Mesendoderm (in vitro differentiated cells): Measurements from ENCODE around the gene ENTPD1.

Experiments
- DNase-seq: peaks from one replicate; pipeline ENCODE4 v3.0.0; 2013
- H2AK5ac ChIP-seq: 2 replicates; pipeline ENCODE4 v1.6.1; 2013; ENCODE audit warnings: low read length, inconsistent platforms
- H2BK120ac ChIP-seq: 2 replicates; pipeline ENCODE4 v1.6.1; 2013; ENCODE audit warnings: low read depth, mild to moderate bottlenecking, low read length, moderate library complexity, mixed read lengths
- H2BK15ac ChIP-seq: replicated peaks from 2 replicates; pipeline ENCODE4 v1.6.1; 2013; ENCODE audit warnings: low read depth, mild to moderate bottlenecking, moderate library complexity
- H2BK5ac ChIP-seq: 2 replicates; pipeline ENCODE4 v1.6.1; 2013; ENCODE audit warnings: low read length, inconsistent platforms
- H3K18ac ChIP-seq: 2 replicates; pipeline ENCODE4 v1.6.1; 2013; ENCODE audit warnings: mild to moderate bottlenecking, low read length, mixed read lengths
- H3K23ac ChIP-seq: one replicate; pipeline ENCODE4 v1.6.1; 2013; ENCODE audit warnings: low read length
- H3K27ac ChIP-seq: 2 replicates; pipeline ENCODE4 v1.5.1; 2013; ENCODE audit warnings: low read depth, mild to moderate bottlenecking, inconsistent platforms, low read length, moderate library complexity
- H3K27me3 ChIP-seq: 2 replicates; pipeline ENCODE4 v1.6.1; 2013; ENCODE audit warnings: low read length, control low read depth, mild to moderate bottlenecking, inconsistent platforms; ENCODE audit not compliant: insufficient read depth, poor library complexity
- H3K36me3 ChIP-seq: 2 replicates; pipeline ENCODE4 v1.6.1; 2013; ENCODE audit warnings: low read length, inconsistent platforms; ENCODE audit not compliant: control insufficient read depth, insufficient read depth
- H3K4ac ChIP-seq: one replicate; pipeline ENCODE4 v1.6.1; 2013; ENCODE audit warnings: low read depth, mild to moderate bottlenecking, low read length, moderate library complexity
- H3K4me1 ChIP-seq: 2 replicates; pipeline ENCODE4 v1.6.1; 2013; ENCODE audit warnings: low read depth, low read length, inconsistent platforms; ENCODE audit not compliant: control insufficient read depth
- H3K4me2 ChIP-seq: 2 replicates; pipeline ENCODE4 v1.6.1; 2013; ENCODE audit warnings: low read length
- H3K4me3 ChIP-seq: 2 replicates; pipeline ENCODE4 v1.5.1; 2013; ENCODE audit warnings: mild to moderate bottlenecking, low read length
- H3K56ac ChIP-seq: one replicate; pipeline ENCODE4 v1.6.1; 2013; ENCODE audit warnings: low read length
- H3K79me1 ChIP-seq: 2 replicates; pipeline ENCODE4 v1.6.1; 2013; ENCODE audit warnings: low read length, inconsistent platforms
- H3K79me2 ChIP-seq: 2 replicates; pipeline ENCODE4 v1.6.1; 2013; ENCODE audit warnings: mild to moderate bottlenecking, low read length; ENCODE audit not compliant: control insufficient read depth, insufficient read depth
- H3K9ac ChIP-seq: 2 replicates; pipeline ENCODE4 v1.6.1; 2013; ENCODE audit warnings: low read length, inconsistent platforms
- H4K5ac ChIP-seq: one replicate; pipeline ENCODE4 v1.6.1; 2013; ENCODE audit warnings: low read length
- H4K8ac ChIP-seq: one replicate; pipeline ENCODE4 v1.6.1; 2013; ENCODE audit warnings: low read depth, mild to moderate bottlenecking, control low read depth, low read length, moderate library complexity
- WGBS: extraction: QIAGEN DNeasy Blood & Tissue Kit; methylation state at CpG from one replicate; pipeline ENCODE4 v1.1.7; 2013; ENCODE audit warnings: low lambda C conversion rate, missing lambda C conversion rate; ENCODE audit not compliant: insufficient coverage; ENCODE audit errors: extremely low coverage; 5-methylcytosine and 5-hydroxymethylcytosine counted together

ENTPD1 gene

GRCh38 chr10:95877881-95878280 is 121.9 kb downstream of the ENTPD1 start:
- Histone ChIP-seq H3K18ac (no peak overlapping the region), H3K23ac (no peak overlapping the region), H2BK5ac (no peak overlapping the region), H2BK120ac (no peak overlapping the region), H3K56ac (no peak overlapping the region), H3K27ac (no peak overlapping the region), H2AK5ac (no peak overlapping the region), H3K4ac (no peak overlapping the region), H3K4me1 (no peaks in the 10 kb centered on the region), H3K4me2 (no peak overlapping the region), H3K9ac (no peak overlapping the region), H3K36me3 (no peaks in the 10 kb centered on the region), H3K79me1 (no peaks in the 10 kb centered on the region), H3K79me2 (no peaks in the 10 kb centered on the region), H3K4me3 (no peak overlapping the region), H2BK15ac (no peak overlapping the region), H3K27me3 (no peaks in the 10 kb centered on the region), H4K8ac (no peak overlapping the region), H4K5ac (no peak overlapping the region)
- DNase-seq, result no peak

GRCh38 chr10:95880704-95881103 is 124.7 kb downstream of the ENTPD1 start:
- Histone ChIP-seq H3K27ac (no peak overlapping the region), H3K36me3 (no peaks in the 10 kb centered on the region), H4K5ac (no peak overlapping the region), H4K8ac (no peak overlapping the region), H2BK5ac (no peak overlapping the region), H2BK15ac (no peak overlapping the region), H3K4me2 (no peak overlapping the region), H3K4me1 (no peaks in the 10 kb centered on the region), H3K4me3 (no peak overlapping the region), H3K4ac (no peak overlapping the region), H2AK5ac (no peak overlapping the region), H3K18ac (no peak overlapping the region), H3K56ac (no peak overlapping the region), H2BK120ac (no peak overlapping the region), H3K79me1 (no peaks in the 10 kb centered on the region), H3K27me3 (no peaks in the 10 kb centered on the region), H3K23ac (no peak overlapping the region), H3K79me2 (no peaks in the 10 kb centered on the region), H3K9ac (no peak overlapping the region)
- no CpG with 5 or more reads among the region's 2 CpGs for WGBS
- DNase-seq, result no peak

GRCh38 chr10:95881316-95881715 is 125.4 kb downstream of the ENTPD1 start:
- no peak overlapping the region for H2AK5ac ChIP-seq
- H3K4ac ChIP-seq, result no peak overlapping the region
- H3K27me3 ChIP-seq, result no peaks in the 10 kb centered on the region
- H3K79me1 ChIP-seq, result no peaks in the 10 kb centered on the region
- no peak overlapping the region for H3K56ac ChIP-seq
- no peak overlapping the region for H3K4me2 ChIP-seq
- no peaks in the 10 kb centered on the region for H3K79me2 ChIP-seq
- no peak overlapping the region for H4K5ac ChIP-seq
- no peaks in the 10 kb centered on the region for H3K36me3 ChIP-seq
- H4K8ac ChIP-seq, result no peak overlapping the region
- H3K18ac ChIP-seq, result no peak overlapping the region
- no peak overlapping the region for H2BK5ac ChIP-seq
- H3K27ac ChIP-seq, result no peak overlapping the region
- no peak overlapping the region for H3K9ac ChIP-seq
- no peak overlapping the region for H3K23ac ChIP-seq
- H2BK15ac ChIP-seq, result no peak overlapping the region
- DNase-seq, result no peak
- H3K4me3 ChIP-seq, result no peak overlapping the region
- H2BK120ac ChIP-seq, result no peak overlapping the region
- no peaks in the 10 kb centered on the region for H3K4me1 ChIP-seq

GRCh38 chr10:95889830-95890229 is 133.9 kb downstream of the ENTPD1 start:
- H3K36me3 ChIP-seq, result no peaks in the 10 kb centered on the region
- no peak for DNase-seq

GRCh38 chr10:95896071-95896850 is 140.3 kb downstream of the ENTPD1 start:
- WGBS, result no CpG with 5 or more reads among the region's 4 CpGs
- Histone ChIP-seq H2BK15ac (no peak overlapping the region), H3K4ac (no peak overlapping the region), H3K27ac (no peak overlapping the region), H4K8ac (no peak overlapping the region), H3K36me3 (no peaks in the 10 kb centered on the region), H3K18ac (no peak overlapping the region), H3K23ac (no peak overlapping the region), H2AK5ac (no peak overlapping the region), H2BK120ac (no peak overlapping the region), H4K5ac (no peak overlapping the region), H3K4me1 (peaks cover 2% of the 10 kb centered on the region), H3K27me3 (no peaks in the 10 kb centered on the region), H3K4me2 (no peak overlapping the region), H3K4me3 (no peak overlapping the region), H3K79me1 (no peaks in the 10 kb centered on the region), H3K56ac (no peak overlapping the region), H3K79me2 (no peaks in the 10 kb centered on the region), H3K9ac (no peak overlapping the region), H2BK5ac (no peak overlapping the region)
- peak; percentile 20 for DNase-seq

More at GRCh38 chr10:95889830-95890229, 133.9 kb downstream of the ENTPD1 start:
- Histone ChIP-seq H3K4me1 (peaks cover 4% of the 10 kb centered on the region), H4K5ac (no peak overlapping the region), H2BK120ac (no peak overlapping the region), H2BK5ac (no peak overlapping the region), H3K79me1 (no peaks in the 10 kb centered on the region), H3K4me2 (no peak overlapping the region), H2BK15ac (no peak overlapping the region), H3K4ac (no peak overlapping the region), H3K4me3 (no peak overlapping the region), H3K27ac (no peak overlapping the region), H3K27me3 (no peaks in the 10 kb centered on the region), H3K56ac (no peak overlapping the region), H3K23ac (no peak overlapping the region), H2AK5ac (no peak overlapping the region), H4K8ac (no peak overlapping the region), H3K79me2 (no peaks in the 10 kb centered on the region), H3K18ac (no peak overlapping the region), H3K9ac (no peak overlapping the region)
- no CpG with 5 or more reads among the region's 2 CpGs for whole genome bisulfite sequencing
